GM10266 (cell line): Measurements from ENCODE around the gene RBCK1.

Experiments
- DNase-seq: peaks from one replicate; pipeline ENCODE4 v3.0.0; 2012; ENCODE audit errors: extremely low spot score
- TF ChIP-seq, protein P1 (sequence below): IDR thresholded peaks from 2 replicates; pipeline ENCODE4 v1.5.1; 2012; ENCODE audit warnings: mild to moderate bottlenecking, low read depth; ENCODE audit not compliant: control insufficient read depth, insufficient read depth; ENCODE audit errors: missing control alignments

RBCK1 gene

GRCh38 chr20:433300-433975 is 25.3 kb downstream of the RBCK1 start:
- peak; percentile 76 for DNase-seq
- TF ChIP-seq, protein P1, sequence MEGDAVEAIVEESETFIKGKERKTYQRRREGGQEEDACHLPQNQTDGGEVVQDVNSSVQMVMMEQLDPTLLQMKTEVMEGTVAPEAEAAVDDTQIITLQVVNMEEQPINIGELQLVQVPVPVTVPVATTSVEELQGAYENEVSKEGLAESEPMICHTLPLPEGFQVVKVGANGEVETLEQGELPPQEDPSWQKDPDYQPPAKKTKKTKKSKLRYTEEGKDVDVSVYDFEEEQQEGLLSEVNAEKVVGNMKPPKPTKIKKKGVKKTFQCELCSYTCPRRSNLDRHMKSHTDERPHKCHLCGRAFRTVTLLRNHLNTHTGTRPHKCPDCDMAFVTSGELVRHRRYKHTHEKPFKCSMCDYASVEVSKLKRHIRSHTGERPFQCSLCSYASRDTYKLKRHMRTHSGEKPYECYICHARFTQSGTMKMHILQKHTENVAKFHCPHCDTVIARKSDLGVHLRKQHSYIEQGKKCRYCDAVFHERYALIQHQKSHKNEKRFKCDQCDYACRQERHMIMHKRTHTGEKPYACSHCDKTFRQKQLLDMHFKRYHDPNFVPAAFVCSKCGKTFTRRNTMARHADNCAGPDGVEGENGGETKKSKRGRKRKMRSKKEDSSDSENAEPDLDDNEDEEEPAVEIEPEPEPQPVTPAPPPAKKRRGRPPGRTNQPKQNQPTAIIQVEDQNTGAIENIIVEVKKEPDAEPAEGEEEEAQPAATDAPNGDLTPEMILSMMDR = no peak

DNA sequence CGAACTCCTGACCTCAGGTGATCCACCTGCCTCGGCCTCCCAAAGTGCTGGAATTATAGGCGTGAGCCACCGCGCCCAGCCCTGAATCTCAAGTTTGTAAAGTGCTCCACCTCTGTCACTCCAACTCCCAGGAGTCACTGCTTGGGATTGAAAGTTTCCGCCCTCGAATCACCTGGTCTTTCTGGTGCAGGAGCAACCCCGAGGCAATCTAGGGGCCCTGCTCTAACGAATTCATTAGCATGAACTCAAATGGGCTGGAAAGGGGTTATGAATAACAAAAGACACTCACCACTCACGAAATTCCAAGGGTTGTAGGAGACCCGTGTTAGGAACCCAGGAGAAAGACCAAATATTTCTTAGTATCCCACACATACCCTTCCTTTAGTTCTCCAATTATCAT is 26.1 kb downstream of the RBCK1 start:
- TF ChIP-seq, protein P1 = no peak
- DNase-seq = no peak

DNA sequence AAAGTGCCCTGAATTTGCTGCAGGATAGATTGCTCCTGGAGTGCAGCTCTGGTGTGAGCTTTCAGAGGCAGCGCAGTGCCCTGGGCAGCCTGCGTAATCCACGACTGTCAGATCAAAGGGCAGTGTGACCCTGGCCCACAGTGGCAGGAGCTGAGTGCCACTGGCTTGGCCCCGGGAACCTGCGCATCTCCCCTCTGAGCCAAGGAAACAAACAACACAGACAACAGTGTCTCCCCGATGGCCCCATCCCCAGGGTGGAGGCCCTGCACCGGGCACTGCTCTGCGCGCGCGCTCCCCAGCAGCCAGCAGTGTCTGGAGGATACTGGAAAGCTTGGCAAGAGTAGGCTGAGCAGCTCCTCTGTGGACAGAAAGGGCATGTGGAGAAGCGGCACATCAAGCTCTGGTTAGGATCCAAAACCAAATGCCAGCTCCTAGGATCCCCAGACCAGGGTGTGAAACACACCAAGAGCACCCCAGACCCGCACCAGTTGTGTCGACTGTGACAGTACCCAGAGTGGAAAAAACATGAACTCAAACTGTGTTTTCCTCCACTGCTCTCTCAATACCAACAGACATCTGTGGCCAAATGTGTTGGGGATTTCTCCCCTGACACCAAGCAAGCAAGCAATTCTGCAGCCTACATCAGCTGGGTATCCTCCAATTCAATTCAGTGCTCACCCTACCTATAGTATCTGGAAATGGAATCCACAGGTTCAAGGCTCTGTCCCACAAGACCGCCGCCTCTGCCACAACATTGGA is 26.7 kb downstream of the RBCK1 start:
- no peak for DNase-seq
- TF ChIP-seq, protein P1 = no peak

- TF ChIP-seq, protein P1 = no peak
- DNase-seq = no peak
These were observed 27.5 kb downstream of the RBCK1 start for GRCh38 chr20:435558-435957.

DNA sequence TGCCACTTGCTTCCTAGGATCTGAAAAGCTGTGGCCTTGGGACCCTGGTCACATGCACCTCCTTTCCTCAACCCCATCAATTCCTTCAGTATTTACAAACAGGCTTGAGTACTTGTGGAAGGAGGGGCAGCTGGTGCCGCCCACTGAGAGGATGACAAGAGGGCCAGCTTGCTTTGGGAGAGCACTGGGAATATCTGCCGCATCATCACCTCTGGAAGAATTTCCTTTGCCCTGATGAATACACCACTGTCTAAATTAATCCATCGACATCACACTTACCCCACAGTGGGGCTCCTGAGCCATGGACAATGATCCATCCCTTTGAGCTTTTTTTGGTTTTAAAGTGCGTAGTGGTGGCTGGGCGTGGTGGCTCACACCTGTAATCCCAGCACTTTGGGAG is 28.4 kb downstream of the RBCK1 start:
- no peak for DNase-seq
- TF ChIP-seq, protein P1 = no peak

DNA sequence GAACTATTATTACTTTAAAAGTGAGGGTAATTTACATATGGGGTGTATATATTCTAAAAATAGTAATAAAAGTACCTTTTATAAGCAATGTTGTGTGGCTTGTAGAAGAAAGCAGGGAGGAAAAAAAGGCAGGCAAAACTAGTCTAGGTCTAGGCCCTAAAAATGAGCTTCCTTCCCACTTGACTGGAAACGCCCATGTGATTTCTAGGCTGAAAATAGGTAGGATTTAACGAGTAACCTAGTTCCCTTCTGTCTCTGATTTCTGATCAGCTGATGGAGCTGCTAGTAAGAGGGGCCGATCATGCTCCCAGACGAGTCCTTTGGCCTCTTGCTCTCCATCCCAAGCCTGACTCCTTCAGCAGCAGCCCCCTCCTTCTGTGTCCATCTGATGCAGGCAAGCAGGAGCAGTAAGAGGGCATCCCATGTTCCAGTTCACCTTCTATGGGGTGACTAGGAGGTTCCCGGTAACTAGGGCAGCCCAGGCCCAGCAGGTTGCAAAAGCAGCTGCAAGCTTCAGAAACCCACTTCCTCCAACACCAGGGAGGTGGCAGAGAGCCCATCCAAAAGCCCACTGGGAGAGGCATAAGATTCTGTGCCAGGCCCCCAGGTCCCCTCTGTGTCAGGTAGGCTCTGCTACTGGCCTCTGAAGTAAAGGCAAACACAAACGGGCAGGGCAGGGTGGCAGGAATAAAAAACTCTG is 29.8 kb downstream of the RBCK1 start:
- TF ChIP-seq, protein P1 = no peak
- no peak for DNase-seq
